Effector CD4-positive, alpha-beta T cell (primary cell): ENCODE measurements around the gene NYNRIN.
A peak's percentile ranks its signal among the peaks of the same experiment; 100 is the strongest.

Experiments used
- DNase-seq: peaks from one replicate; pipeline ENCODE4 v3.0.0-alpha.2; 2020

Gene NYNRIN

DNA sequence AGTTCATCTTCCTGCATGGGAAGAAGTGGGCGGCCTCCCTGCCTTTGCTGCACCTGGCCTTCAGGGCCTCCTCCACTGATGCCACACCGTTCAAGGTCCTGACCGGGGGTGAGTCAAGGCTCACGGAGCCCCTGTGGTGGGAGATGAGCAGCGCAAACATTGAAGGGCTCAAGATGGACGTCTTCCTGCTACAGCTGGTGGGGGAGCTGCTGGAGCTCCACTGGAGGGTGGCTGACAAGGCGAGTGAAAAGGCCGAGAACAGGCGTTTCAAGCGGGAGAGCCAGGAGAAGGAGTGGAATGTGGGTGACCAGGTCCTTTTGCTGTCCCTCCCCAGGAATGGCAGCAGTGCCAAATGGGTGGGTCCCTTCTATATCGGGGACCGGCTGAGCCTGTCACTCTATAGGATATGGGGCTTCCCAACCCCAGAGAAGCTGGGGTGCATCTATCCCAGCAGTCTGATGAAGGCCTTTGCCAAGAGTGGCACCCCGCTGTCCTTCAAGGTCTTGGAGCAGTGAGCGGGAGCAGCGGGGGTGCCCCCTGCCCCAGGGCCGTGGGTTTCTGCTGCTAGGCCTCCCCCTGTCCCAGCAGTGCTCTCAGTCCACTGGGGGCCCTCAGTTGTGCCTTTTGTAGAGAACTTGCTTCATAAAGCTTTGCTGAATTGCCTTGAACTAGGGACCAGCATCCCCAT lies 18.3 kb downstream of the NYNRIN start:
- no peak for DNase-seq

DNA sequence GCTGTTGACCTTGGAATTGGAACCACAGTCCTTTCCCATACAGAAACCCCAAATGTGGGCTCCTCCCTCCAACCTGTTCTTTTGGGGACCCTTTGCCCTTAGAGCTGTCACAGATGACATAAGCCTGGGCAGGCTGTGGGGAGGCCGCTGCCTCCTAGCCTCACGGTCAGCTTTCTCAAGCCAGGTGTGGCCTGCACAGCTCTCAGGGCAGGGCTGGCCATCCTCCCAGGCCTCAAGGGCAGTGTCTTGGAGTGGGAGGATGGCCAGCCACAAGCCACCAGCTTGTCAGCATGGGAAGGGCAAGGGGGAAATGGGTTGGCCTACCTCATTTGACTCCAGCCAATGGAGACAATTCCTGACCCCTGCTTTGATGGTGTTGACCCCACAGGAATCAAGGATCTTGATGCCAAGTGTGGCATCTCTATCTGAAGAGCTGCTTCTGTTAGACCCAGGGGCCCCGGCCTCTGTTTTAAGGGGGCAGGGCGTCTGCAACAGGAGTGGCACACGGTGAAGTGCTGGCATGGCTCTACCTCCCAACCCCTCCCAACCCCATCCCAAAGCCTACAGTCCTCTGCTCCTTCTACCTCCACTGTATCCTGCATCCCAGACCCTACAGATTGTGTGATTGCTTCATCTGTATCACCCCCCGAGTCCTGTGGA lies 19.2 kb downstream of the NYNRIN start:
- no peak for DNase-seq

DNA sequence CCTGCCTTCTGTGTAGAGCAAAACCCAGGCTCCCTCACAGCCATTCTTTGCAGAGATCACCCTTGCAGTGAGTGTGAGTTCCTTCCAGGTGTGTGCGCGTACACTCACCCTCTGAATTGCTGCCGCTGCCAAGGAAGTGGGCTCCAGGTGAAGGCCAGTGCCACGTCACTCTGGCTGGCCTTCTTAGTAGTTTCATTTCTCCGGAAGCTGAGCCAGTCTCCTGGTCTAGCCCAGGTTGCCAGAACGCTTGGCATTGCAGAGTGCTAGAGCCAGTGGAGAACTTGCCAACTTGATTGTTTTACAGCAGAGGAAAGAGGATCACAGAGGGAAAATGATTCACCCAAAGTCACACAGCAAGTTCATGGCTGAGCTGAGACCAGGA lies 19.7 kb downstream of the NYNRIN start:
- DNase-seq = no peak

DNA sequence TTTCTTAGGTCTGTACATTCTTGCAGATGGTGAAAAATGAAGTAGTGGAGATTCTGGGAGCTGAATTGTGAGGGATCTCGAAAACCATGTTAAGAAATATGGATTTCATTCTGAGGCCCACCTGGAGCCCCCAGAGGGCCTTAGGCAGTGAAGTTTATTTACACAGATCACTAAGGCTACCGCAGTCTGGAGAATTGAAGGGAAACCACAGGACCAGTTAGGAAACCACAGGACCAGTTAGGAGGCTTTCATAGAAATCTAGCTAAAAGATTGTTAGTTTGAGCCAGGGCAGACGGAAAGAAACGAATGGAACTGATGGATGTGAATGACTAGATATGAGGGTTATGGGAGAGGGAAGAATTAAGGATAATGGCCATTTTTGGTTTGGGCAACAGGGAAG lies 23.5 kb downstream of the NYNRIN start:
- no peak for DNase-seq

DNA sequence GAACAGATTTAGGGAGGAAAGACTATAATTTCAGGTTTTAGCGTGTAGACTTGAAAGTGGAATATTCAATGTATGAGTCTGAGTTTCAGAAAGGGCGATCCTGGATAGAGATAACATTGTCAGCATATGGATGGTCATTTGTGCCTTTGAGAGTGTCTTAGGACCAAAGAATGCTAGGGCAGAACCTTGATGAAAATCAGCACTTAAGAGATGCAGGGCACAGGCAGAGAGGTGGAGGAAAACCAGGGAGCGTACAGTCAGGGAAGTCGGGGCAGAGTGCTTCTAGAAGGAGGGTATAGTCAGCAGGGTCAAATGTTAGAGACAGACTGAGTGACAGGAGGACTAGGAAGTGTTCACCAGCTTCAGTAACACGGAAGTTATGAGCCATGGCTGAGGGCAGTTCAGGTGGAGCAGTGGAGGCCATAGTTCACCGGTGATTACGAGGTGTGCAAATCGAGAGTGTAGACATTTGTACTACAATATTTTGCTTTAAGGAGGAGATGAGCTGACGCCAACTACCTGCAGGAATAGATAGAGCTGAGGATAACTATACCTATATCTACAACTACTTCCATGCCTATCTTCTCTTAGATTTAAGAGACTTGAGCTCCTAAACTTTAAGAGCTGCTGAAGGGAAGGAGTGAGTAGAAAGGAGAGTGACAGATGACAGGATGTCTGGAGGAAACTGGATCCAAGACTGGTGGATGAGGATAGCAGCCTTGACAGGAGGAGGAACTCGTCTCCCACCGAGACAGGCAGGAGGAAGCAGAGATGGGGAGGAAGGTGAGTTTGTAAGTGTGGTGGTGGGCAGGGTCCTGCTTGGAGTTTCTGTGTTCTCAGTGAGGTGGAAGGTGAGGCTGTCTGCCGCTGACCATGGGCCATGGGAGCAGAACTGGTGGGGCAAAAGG lies 24.1 kb downstream of the NYNRIN start:
- no peak for DNase-seq

DNA sequence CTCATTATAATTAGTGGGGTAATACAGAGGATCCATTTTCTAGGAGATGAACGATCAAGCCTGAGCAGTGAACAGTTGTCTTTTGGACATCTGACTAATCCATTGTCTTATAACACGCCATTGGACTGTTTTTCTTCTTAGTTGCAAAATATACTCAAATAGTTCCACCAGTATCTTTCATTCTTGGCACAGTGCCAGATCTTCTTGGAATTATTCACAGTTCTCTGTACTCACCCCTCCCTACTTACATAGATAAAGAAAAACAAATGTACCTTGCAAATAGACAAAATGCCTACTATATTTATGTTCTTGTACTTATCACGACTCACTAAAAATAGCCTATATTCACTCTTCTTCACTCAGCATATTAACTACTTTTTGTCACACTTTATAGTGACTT lies 26.9 kb downstream of the NYNRIN start:
- no peak for DNase-seq

DNA sequence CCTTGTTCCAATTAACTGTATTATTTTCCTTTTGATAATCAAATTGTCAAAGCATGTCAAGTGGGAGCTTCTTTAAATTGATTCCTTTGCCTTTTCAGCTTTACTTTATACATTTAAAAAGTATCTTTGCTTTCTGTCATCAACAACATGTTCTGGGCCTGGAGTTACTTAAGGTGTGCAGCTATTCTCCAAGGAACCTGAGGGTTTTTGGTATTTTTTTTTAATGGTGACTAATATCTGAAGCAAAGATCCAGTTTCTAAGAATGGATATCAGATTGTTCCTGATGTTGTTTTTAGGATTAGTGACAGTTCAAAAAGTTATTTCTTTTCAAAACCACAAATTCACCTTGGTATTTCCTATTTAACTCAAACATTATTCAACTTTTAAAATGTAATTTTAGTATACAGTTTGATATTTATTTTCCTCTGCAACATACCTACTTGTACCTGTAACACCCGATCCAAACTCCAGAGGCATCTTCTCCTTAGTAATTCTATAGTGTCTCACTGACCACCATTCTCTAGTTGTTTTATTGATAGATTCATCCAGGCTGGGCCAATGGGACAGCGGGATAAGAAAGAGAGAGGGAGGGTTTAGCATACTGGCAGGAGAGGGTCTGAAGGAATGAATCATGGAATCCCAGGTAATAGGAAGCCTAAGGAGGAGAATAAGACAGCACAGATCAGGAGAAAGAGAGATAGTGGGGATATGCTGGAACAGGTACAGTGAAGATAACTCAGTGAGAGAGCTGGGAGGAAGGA lies 27.5 kb downstream of the NYNRIN start:
- no peak for DNase-seq

DNA sequence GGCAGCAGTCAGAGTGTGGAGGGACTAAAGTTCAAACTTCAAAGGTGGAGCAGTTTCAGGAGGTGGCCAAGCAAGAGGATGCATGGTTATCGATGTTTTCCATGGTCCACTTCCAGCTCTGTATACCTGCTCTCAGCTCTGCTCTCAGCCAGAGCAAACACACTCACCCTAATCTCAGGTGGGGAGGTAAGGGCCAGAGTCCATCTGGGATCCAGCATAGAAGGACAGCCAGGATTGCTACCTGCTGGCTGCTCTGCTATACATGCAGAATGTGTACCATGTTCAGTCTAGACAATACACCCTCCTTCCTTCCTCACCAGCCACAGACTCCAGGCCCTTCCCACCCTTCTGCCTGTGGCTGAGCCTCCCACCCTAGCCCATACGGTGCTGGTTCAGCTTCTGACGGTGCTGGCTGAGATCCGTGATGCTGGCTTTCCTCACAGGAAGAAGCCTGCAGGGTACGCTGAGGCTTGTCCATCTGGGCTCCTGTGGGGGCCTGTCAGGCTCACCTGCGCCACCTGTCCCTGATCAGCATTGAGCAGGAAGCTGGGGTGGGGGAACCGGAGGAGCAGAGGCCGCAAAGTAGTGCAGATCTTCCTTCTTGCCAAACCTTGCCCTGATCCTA lies 28.2 kb downstream of the NYNRIN start:
- no peak for DNase-seq

DNA sequence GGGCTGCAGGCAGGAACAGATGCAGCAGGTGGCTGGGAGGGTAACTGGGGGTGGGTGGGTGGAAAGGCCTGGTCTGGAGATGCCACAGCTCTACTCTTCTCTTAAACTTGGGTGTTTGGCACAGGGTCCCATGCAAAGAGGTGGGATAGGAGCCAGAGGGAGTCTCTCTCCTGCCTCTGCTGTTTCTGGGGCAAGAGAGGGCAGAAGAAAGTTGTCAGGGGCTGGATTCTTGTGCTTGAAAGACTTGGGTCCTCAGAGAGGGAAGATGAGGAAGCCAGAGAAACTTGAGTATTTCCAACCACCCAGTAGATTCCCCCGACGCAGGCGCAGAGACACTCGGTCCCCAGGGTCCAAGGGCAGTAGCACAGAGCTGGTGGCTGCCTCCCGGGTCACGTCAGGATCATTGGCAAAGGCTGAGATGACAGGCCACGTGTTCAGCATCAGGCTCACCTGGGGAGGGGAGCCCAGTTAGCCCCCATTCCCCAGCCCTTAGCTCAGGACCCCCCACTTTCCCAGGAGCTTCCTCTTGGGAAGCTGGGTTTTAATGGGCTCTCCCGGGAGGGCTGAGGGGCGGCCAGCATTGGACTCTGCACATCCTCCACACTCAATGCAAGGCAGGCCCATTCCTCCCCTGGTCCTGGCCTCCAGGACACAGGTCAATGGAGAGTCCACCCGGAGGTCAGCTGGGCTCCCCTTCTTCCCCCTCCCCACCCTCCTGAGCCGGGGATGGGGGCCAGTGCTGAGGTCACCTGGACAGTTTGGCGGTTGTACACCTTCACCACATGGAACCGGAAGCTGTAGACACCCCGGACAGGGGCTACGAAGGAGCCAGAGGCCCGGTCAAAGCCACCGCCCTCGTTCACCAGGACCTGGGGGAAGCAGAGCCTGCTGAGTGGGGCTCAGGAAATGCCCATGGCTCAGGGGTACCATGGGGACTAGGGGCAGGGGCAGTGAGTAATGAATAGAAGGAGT lies 29.0 kb downstream of the NYNRIN start:
- DNase-seq = no peak

DNA sequence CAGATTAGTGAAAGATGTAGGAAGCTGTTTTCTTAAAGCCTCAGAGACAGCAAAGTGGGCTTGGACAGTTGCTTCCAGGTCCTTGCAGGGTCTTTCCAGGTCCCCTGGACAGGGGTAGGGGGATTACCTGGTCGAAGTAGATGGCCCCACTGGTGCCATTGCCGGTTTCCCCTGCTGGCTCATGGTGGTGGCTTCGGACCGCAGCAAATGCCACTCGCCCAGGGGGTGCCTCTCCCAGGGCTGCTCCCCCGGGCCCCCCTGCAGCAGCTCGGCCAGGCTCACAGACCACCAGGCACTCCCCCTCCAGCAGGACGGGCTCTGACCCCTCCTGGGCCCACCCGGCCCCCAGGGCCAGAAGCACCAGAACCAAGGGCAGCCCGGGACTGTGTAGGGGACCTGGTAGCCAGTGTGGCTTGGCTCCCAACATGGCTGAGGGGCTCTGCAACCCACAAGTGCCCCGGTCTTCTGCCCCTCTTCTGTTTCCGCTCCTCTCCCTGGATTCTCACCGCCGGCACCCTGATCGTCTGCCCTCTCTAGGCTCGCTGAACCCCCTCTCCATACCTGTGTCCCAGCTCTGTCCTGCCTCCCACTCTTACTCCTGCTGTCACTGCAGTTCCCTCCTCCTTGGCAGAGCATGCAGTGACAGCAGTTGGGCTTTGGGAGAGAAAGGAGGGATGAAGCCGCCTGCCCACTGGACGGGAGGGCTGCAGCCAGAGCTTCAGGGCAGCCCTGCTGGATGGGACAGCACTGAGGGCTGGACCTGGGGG lies 30.0 kb downstream of the NYNRIN start:
- DNase-seq = no peak

DNA sequence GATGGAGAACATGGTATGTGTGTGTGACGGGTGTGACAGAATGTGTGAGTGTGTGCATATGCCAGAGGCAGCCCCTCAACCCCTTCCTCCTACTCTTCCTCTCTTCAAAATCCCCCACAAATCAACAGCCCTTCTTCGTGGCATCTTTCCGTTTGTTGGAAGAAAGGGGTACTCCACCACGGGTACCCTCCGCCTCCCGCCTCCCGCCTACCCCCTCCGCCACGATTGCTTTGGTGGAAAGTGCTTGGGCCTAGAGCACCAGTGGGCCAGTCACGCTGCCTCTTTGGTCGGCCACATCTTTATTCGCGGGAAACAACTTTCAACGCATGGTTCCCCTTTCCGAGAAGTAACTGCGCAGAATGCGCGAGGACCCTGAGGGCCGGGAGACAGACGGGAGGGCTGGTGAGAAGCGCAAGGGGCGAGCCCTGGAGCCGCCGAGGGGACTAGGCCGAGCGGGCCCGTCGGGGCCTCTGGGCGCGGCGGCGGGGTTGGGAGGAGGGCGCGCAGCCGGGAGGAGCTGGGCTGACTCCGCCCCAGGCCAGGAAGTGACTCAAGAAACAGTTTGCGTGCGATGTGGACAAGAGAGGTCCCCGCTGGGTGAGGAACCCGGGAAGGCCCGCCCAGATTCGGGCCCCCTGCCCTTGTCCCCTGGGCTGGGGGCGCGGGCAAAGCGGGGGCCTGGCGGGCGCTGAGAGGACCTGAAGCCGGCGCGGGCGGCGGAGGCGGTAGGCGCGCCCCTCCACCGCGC lies 30.8 kb downstream of the NYNRIN start, which contains the start of the genes CBLN3 and KHNYN:
CBLN3 (minus strand) TSS at position 274 of the 748 bp plus-strand sequence. CDS start 614 bp downstream, outside the sequence.
KHNYN (plus strand) TSS at position 560 of the 748 bp plus-strand sequence. CDS start 777 bp downstream, outside the sequence.
- DNase-seq = peak; percentile 81

DNA sequence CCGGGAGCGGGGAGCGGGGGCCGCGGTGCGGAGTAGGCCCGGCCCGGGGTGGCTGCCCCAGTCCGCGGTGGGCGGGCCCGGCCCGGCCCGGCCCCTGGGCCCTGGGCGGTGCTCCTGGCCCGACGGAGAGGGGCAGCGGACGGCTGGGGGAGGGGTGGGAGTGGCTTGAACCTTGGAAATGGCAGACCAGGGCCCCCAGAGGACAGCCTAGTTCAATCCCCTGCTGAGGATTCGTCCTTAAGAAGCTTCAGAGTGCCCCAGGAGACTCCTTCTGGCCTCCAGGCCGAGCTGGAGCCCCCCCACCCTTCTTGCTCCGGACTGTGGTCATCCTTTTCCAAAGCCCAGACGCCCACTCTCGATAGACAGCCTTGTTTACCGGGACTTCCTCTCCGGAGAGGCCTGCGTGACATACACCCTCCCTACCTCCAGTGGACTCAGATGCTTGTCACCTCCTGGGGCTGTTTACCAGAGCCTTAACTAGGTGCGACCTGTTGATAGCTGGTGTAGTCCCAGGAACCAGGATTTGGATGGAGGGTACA lies 31.4 kb downstream of the NYNRIN start:
- peak; percentile 25 for DNase-seq

DNA sequence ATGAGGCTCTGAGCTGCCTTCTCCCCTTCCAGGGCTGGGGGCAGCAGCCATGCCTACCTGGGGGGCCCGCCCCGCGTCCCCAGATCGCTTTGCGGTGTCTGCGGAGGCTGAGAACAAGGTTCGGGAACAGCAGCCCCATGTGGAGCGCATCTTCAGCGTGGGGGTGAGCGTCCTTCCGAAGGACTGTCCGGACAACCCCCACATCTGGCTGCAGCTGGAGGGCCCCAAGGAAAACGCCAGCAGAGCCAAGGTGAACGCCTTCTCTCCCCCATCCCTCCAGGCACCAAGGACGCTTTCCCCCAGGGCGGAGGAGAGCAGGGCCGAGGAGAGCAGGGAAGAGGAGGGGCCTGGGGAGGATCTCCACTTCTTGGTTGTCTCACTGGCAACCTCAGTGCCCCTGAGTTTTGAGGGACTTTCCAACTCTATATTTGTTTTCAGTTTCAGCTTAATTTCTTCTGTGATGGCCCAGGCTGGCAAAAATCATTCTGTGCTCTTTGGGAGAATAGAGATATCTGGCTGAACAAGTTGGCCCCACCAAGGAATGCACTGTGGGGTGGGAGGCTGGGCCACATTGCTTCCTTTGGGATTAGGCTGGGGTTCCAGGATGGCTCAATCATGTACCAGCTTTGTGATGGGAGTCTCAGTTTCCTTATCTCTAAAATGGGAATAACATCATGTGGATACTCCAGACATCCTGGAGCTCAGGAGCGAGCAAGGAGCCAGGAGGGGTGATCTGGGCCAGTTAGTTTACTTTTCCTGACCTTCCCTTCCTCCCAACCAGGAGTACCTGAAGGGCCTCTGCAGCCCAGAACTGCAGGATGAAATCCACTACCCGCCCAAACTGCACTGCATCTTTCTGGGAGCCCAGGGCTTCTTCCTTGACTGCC lies 32.1 kb downstream of the NYNRIN start:
- peak; percentile 44 for DNase-seq

DNA sequence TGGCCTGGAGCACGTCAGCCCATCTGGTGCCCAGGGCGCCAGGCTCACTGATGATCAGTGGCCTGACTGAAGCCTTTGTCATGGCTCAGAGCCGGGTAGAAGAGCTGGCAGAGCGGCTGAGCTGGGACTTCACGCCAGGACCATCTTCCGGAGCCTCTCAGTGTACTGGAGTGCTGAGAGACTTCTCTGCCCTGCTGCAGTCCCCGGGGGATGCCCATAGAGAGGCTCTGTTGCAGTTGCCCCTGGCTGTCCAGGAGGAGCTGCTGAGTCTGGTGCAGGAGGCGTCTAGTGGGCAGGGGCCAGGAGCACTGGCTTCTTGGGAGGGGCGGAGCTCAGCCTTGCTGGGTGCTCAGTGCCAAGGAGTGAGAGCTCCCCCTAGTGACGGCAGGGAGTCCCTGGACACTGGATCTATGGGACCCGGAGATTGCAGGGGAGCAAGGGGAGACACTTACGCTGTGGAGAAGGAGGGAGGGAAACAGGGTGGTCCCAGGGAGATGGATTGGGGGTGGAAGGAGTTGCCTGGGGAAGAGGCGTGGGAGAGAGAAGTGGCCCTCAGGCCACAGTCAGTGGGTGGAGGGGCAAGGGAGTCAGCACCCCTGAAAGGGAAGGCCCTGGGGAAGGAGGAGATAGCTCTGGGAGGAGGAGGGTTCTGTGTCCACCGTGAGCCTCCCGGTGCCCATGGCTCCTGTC lies 32.9 kb downstream of the NYNRIN start:
- peak; percentile 88 for DNase-seq

DNA sequence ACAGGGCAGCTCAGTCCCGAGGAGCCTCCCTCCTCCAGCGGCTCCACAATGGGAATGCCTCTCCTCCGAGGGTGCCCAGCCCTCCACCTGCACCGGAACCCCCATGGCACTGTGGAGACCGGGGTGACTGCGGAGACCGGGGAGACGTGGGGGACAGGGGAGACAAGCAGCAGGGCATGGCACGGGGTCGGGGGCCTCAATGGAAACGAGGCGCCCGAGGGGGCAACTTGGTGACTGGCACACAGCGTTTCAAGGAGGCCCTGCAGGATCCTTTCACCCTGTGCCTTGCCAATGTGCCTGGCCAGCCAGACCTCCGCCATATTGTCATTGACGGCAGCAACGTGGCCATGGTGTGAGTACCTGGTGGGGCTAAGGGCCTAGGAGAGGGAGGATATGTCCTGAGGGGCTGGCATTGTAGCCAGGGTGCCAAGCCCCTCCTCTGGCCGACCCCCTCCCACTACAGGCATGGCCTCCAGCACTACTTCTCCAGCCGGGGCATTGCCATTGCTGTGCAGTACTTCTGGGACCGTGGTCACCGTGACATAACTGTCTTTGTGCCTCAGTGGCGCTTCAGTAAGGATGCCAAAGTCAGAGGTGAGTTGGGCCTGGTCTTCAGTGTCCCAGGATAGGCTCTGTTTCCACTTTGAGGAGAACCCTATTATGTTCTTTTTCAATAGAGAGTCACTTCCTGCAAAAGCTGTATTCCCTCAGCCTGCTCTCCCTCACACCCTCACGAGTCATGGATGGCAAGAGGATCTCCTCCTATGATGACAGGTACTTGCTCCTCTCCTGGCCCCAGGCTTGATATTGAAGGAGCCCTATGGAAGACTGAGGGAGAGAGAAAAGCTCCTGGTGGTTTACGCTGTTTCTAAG lies 33.7 kb downstream of the NYNRIN start:
- no peak for DNase-seq

DNA sequence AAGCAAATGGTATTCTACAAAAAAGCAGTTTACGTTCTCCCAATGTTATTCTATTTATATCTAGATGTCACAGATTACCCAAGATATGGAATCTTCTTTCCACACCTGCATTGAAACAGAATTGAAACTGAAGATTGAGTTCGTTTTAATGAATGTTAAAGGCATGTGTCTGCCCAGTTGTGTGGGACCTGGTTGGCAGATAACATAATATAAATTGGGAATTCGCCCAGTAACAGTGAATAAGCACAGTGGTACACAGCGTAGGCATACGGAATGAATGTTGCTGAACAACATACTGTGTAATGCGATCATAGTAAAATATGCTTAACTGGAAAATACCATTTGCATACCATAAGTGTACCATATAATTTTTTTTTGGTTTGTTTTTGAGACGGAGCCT lies 35.2 kb downstream of the NYNRIN start:
- DNase-seq = no peak
